ENCODE measurements around the gene U2AF1L4. TPM values are rescaled to one million over a fixed set of nuclear protein-coding genes. Genes with fewer than 3 reads are reported as not detected.
"Not testable (repeated sequence)": the region's sequence is repeated elsewhere in the genome, so short reads cannot be mapped to it uniquely, and the experiment has no call there.

The U2AF1L4 gene
- total and polyA plus RNA-seq, 7 donors = 12.7 to 53.5 (median 18.2) TPM

GRCh38 chr19:35774274-35775045, 29.2 kb upstream of the U2AF1L4 start:
- no peak for DNase-seq
- intact Hi-C loops (cut with DNase I) = loop anchor here (5.0 kb wide), 2 partner anchors 123 to 158 kb away; no protein-coding TSS in a partner anchor

GRCh38 chr19:35773020-35773806, 28.0 kb upstream of the U2AF1L4 start:
- Histone ChIP-seq H3K36me3 (peaks cover 0 to 6% (median 3%) of the 10 kb centered on the region in 4 donors), H3K9me3 (no peaks in the 10 kb centered on the region), H3K27me3 (no peaks in the 10 kb centered on the region), H3K4me3 (no peak overlapping the region), H3K4me1 (peaks cover 0 to 22% (median 14%) of the 10 kb centered on the region in 4 donors), H3K27ac (no peak overlapping the region)
- no peak for TF ChIP-seq EP300 (IDR thresholded peaks at IDR 0.05)
- TF ChIP-seq POLR2AphosphoS5 (IDR thresholded peaks at IDR 0.05) = no peak
- DNase-seq = no peak
- intact Hi-C loops (cut with DNase I) = no loop called here
- WGBS, 2 donors = 43 to 74% methylated on average over 9 of the region's 9 CpGs

More at GRCh38 chr19:35774274-35775045, 29.2 kb upstream of the U2AF1L4 start:
- Histone ChIP-seq H3K36me3 (peaks cover 0 to 15% (median 3%) of the 10 kb centered on the region in 4 donors), H3K27me3 (no peaks in the 10 kb centered on the region), H3K4me3 (peak overlapping the region in 3 of 4 donors; percentile 76 to 97 (median 78)), H3K9me3 (no peaks in the 10 kb centered on the region), H3K4me1 (peaks cover 0 to 19% (median 14%) of the 10 kb centered on the region in 4 donors), H3K27ac (no peak overlapping the region)
- 23 to 58% methylated on average over 16 of the region's 16 CpGs for WGBS, 2 donors
- no peak for TF ChIP-seq CTCF (IDR thresholded peaks at IDR 0.05)
- no peak for TF ChIP-seq POLR2AphosphoS5 (IDR thresholded peaks at IDR 0.05)
- TF ChIP-seq POLR2A (IDR thresholded peaks at IDR 0.05) = no peak
- no peak for TF ChIP-seq EP300 (IDR thresholded peaks at IDR 0.05)

- H3K9me3 ChIP-seq; H3K27ac ChIP-seq; H3K4me3 ChIP-seq; H3K36me3 ChIP-seq; H3K27me3 ChIP-seq; DNase-seq; intact Hi-C loops (cut with DNase I): not testable (repeated sequence)
- 93 to 95% methylated on average over 5 of the region's 5 CpGs for whole genome bisulfite sequencing, 2 donors
- peaks cover 0 to 30% (median 14%) of the 10 kb centered on the region in 4 donors for H3K4me1 ChIP-seq
These were observed 27.1 kb upstream of the U2AF1L4 start for GRCh38 chr19:35772362-35772761.

GRCh38 chr19:35768082-35768421, 22.8 kb upstream of the U2AF1L4 start:
- no peaks in the 10 kb centered on the region for H3K27me3 ChIP-seq
- DNase-seq = no peak
- H3K4me1 ChIP-seq = peaks cover 0 to 11% (median 0%) of the 10 kb centered on the region in 4 donors
- no peaks in the 10 kb centered on the region for H3K9me3 ChIP-seq
- TF ChIP-seq EP300 (IDR thresholded peaks at IDR 0.05) = no peak
- TF ChIP-seq POLR2A (IDR thresholded peaks at IDR 0.05) = no peak
- TF ChIP-seq POLR2AphosphoS5 (IDR thresholded peaks at IDR 0.05) = no peak
- TF ChIP-seq CTCF (IDR thresholded peaks at IDR 0.05) = no peak
- H3K4me3 ChIP-seq = no peak overlapping the region
- intact Hi-C loops (cut with DNase I) = no loop called here
- WGBS, 2 donors = 88 to 92% methylated on average over 15 of the region's 15 CpGs
- H3K27ac ChIP-seq = no peak overlapping the region
- peaks cover 0 to 30% (median 7%) of the 10 kb centered on the region in 4 donors for H3K36me3 ChIP-seq

- Histone ChIP-seq H3K4me3 (no peak overlapping the region), H3K9me3 (no peaks in the 10 kb centered on the region), H3K27ac (no peak overlapping the region), H3K4me1 (peaks cover 0 to 11% (median 0%) of the 10 kb centered on the region in 4 donors), H3K36me3 (peaks cover 0 to 36% (median 7%) of the 10 kb centered on the region in 4 donors), H3K27me3 (no peaks in the 10 kb centered on the region)
- intact Hi-C loops (cut with DNase I) = no loop called here
- 79 to 89% methylated on average over 34 of the region's 34 CpGs for WGBS, 2 donors
- TF ChIP-seq POLR2A (IDR thresholded peaks at IDR 0.05) (no peak), POLR2AphosphoS5 (IDR thresholded peaks at IDR 0.05) (no peak), EP300 (IDR thresholded peaks at IDR 0.05) (no peak), CTCF (IDR thresholded peaks at IDR 0.05) (no peak)
- DNase-seq = no peak
These were observed 22.3 kb upstream of the U2AF1L4 start for GRCh38 chr19:35767288-35768081.

All from sigmoid colon (tissue), 7 donors.